Measurements from ENCODE around the gene TRIM22. TPM values are rescaled to one million over a fixed set of nuclear protein-coding genes. Genes with fewer than 3 reads are reported as not detected.

Gene TRIM22
- total RNA-seq, 3 donors from 2014 or later = 59.7 to 90.3 (median 62.3) TPM

GRCh38 chr11:5691964-5692361 lies 2.4 kb downstream of the TRIM22 start:
- Histone ChIP-seq H3K27ac (peak overlapping the region in 1 of 2 donors; percentile 88), H3K4me3 (peak overlapping the region in 2 of 3 donors; percentile 49 to 64), H3K4me1 (no peaks in the 10 kb centered on the region), H3K27me3 (no peaks in the 10 kb centered on the region), H3K9me3 (no peaks in the 10 kb centered on the region), H3K36me3 (no peaks in the 10 kb centered on the region)
- intact Hi-C loops (cut with DNase I; ENCODE audit: low total_unique reads) = no loop called here
- DNase-seq (ENCODE audit: low spot score in 2 of 2) = no peak
- TF ChIP-seq POLR2A (IDR thresholded peaks at IDR 0.05) (no peak), POLR2AphosphoS5 (IDR thresholded peaks at IDR 0.05) (no peak)
- TF ChIP-seq, protein P1, sequence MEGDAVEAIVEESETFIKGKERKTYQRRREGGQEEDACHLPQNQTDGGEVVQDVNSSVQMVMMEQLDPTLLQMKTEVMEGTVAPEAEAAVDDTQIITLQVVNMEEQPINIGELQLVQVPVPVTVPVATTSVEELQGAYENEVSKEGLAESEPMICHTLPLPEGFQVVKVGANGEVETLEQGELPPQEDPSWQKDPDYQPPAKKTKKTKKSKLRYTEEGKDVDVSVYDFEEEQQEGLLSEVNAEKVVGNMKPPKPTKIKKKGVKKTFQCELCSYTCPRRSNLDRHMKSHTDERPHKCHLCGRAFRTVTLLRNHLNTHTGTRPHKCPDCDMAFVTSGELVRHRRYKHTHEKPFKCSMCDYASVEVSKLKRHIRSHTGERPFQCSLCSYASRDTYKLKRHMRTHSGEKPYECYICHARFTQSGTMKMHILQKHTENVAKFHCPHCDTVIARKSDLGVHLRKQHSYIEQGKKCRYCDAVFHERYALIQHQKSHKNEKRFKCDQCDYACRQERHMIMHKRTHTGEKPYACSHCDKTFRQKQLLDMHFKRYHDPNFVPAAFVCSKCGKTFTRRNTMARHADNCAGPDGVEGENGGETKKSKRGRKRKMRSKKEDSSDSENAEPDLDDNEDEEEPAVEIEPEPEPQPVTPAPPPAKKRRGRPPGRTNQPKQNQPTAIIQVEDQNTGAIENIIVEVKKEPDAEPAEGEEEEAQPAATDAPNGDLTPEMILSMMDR (IDR thresholded peaks at IDR 0.05) = no peak

- no peak overlapping the region for H3K4me3 ChIP-seq
- H3K27me3 ChIP-seq = no peaks in the 10 kb centered on the region
- intact Hi-C loops (cut with DNase I; ENCODE audit: low total_unique reads) = no loop called here
- no peaks in the 10 kb centered on the region for H3K4me1 ChIP-seq
- H3K27ac ChIP-seq = no peak overlapping the region
- no peak for DNase-seq (ENCODE audit: low spot score in 2 of 2)
- TF ChIP-seq POLR2A (IDR thresholded peaks at IDR 0.05) (no peak), POLR2AphosphoS5 (IDR thresholded peaks at IDR 0.05) (no peak)
- TF ChIP-seq, protein P1 (IDR thresholded peaks at IDR 0.05) = no peak
- H3K9me3 ChIP-seq = no peaks in the 10 kb centered on the region
- H3K36me3 ChIP-seq = peaks cover 8% of the 10 kb centered on the region
Measured at GRCh38 chr11:5694642-5695041, 5.1 kb downstream of the TRIM22 start.

GRCh38 chr11:5695580-5695979 lies 6.0 kb downstream of the TRIM22 start:
- H3K4me1 ChIP-seq = no peaks in the 10 kb centered on the region
- TF ChIP-seq, protein P1 (IDR thresholded peaks at IDR 0.05) = no peak
- TF ChIP-seq POLR2AphosphoS5 (IDR thresholded peaks at IDR 0.05) (no peak), POLR2A (IDR thresholded peaks at IDR 0.05) (no peak)
- no peak for DNase-seq (ENCODE audit: low spot score in 2 of 2)

GRCh38 chr11:5696210-5696609 lies 6.6 kb downstream of the TRIM22 start:
- intact Hi-C loops (cut with DNase I; ENCODE audit: low total_unique reads) = no loop called here
- no peak overlapping the region for H3K27ac ChIP-seq
- peaks cover 8% of the 10 kb centered on the region for H3K36me3 ChIP-seq

More at GRCh38 chr11:5695580-5695979, 6.0 kb downstream of the TRIM22 start:
- intact Hi-C loops (cut with DNase I; ENCODE audit: low total_unique reads) = no loop called here
- Histone ChIP-seq H3K27ac (no peak overlapping the region), H3K36me3 (peaks cover 8% of the 10 kb centered on the region), H3K9me3 (no peaks in the 10 kb centered on the region), H3K4me3 (no peak overlapping the region), H3K27me3 (no peaks in the 10 kb centered on the region)

GRCh38 chr11:5698281-5698680 lies 8.7 kb downstream of the TRIM22 start:
- no peaks in the 10 kb centered on the region for H3K4me1 ChIP-seq
- peaks cover 8% of the 10 kb centered on the region for H3K36me3 ChIP-seq
- no peaks in the 10 kb centered on the region for H3K27me3 ChIP-seq
- DNase-seq (ENCODE audit: low spot score in 2 of 2) = no peak
- intact Hi-C loops (cut with DNase I; ENCODE audit: low total_unique reads) = no loop called here
- no peaks in the 10 kb centered on the region for H3K9me3 ChIP-seq
- H3K27ac ChIP-seq = no peak overlapping the region
- H3K4me3 ChIP-seq = no peak overlapping the region
- TF ChIP-seq POLR2AphosphoS5 (IDR thresholded peaks at IDR 0.05) (no peak), POLR2A (IDR thresholded peaks at IDR 0.05) (no peak)
- TF ChIP-seq, protein P1 (IDR thresholded peaks at IDR 0.05) = no peak

More at GRCh38 chr11:5696210-5696609, 6.6 kb downstream of the TRIM22 start:
- no peaks in the 10 kb centered on the region for H3K9me3 ChIP-seq
- no peaks in the 10 kb centered on the region for H3K4me1 ChIP-seq
- H3K27me3 ChIP-seq = no peaks in the 10 kb centered on the region
- DNase-seq (ENCODE audit: low spot score in 2 of 2) = no peak
- H3K4me3 ChIP-seq = no peak overlapping the region
- no peak for TF ChIP-seq POLR2AphosphoS5 (IDR thresholded peaks at IDR 0.05)
- TF ChIP-seq POLR2A (IDR thresholded peaks at IDR 0.05) = no peak
- TF ChIP-seq, protein P1 (IDR thresholded peaks at IDR 0.05) = no peak
